Endothelial cell (in vitro differentiated cells): ENCODE measurements around the gene TTLL9. TPM values are rescaled to one million over a fixed set of nuclear protein-coding genes. Genes with fewer than 3 reads are reported as not detected.

ENCODE experiments used
- DNase-seq: peaks from one replicate; pipeline ENCODE4 v3.0.0; 2021; ENCODE audit warnings: low spot score
- H3K27ac Mint-ChIP-seq: one replicate; pipeline ENCODE4 v1.8.0; 2021; ENCODE audit warnings: mixed read lengths, inconsistent platforms; ENCODE audit not compliant: unreplicated experiment
- H3K27me3 Mint-ChIP-seq: one replicate; pipeline ENCODE4 v1.8.0; 2021; ENCODE audit warnings: mild to moderate bottlenecking, moderate library complexity, mixed read lengths, inconsistent platforms; ENCODE audit not compliant: unreplicated experiment
- H3K36me3 Mint-ChIP-seq: one replicate; pipeline ENCODE4 v1.8.0; 2021; ENCODE audit warnings: mild to moderate bottlenecking, low read depth, mixed read lengths, inconsistent platforms; ENCODE audit not compliant: unreplicated experiment
- H3K4me1 Mint-ChIP-seq: one replicate; pipeline ENCODE4 v1.8.0; 2021; ENCODE audit warnings: mild to moderate bottlenecking, mixed read lengths, inconsistent platforms; ENCODE audit not compliant: unreplicated experiment
- H3K4me3 Mint-ChIP-seq: one replicate; pipeline ENCODE4 v1.8.0; 2021; ENCODE audit warnings: mild to moderate bottlenecking, mixed read lengths, inconsistent platforms; ENCODE audit not compliant: unreplicated experiment
- H3K9me3 Mint-ChIP-seq: one replicate; pipeline ENCODE4 v1.8.0; 2021; ENCODE audit warnings: mixed read lengths, inconsistent platforms; ENCODE audit not compliant: unreplicated experiment
- total RNA-seq: library from RNA; stranded (reverse); fragmentation: NEBNext Ultra II Directional; extraction: Animal tissue kit (Norgen Biotek cat#: 25700); gene quantifications from one replicate; pipeline ENCODE4 v1.2.1, GENCODE V29; 2021; ENCODE audit not compliant: unreplicated experiment
- TF ChIP-seq, protein P1 (sequence below): fragments of 200-600 bp; sonication (generic); IDR thresholded peaks from one replicate; pipeline ENCODE4 v1.5.0; 2021; ENCODE audit warnings: antibody characterized with exemption; ENCODE audit not compliant: unreplicated experiment

Gene TTLL9
- total RNA-seq, 1 donor from 2014 or later: 0.46 TPM

DNA sequence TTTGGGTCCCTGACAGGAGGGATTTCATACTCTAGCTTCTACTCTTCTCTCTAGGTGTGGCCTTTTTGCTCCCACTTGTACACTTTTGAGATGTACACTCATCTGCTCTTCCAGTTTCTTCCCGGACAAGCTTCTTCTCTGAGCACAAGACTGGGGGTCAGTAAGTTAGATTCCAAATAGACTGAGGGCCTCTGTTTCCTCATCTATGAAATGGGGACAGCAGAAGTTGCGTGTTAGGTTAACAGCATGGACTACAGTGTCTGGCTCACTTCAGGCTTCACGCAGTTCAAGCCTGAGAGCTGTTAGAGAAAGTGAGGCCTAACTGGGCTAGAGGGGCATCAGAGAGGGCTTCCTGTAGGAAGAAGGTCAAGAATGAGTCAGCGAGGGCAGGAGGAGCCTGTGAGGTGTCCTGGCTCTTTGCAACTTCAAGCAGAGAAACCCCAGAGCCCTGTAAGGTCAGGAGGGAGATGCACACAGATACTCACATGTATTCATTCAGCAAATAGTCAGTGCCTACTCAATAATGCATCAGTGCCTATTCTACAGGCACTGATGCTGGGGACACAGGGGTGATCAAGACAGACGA is 118.1 kb downstream of the TTLL9 start:
- H3K27me3 Mint-ChIP-seq: peaks cover 6% of the 10 kb centered on the region
- H3K9me3 Mint-ChIP-seq: no peaks in the 10 kb centered on the region
- no peak for DNase-seq
- H3K27ac Mint-ChIP-seq: no peak overlapping the region
- peaks cover 14% of the 10 kb centered on the region for H3K4me1 Mint-ChIP-seq
- TF ChIP-seq, protein P1, sequence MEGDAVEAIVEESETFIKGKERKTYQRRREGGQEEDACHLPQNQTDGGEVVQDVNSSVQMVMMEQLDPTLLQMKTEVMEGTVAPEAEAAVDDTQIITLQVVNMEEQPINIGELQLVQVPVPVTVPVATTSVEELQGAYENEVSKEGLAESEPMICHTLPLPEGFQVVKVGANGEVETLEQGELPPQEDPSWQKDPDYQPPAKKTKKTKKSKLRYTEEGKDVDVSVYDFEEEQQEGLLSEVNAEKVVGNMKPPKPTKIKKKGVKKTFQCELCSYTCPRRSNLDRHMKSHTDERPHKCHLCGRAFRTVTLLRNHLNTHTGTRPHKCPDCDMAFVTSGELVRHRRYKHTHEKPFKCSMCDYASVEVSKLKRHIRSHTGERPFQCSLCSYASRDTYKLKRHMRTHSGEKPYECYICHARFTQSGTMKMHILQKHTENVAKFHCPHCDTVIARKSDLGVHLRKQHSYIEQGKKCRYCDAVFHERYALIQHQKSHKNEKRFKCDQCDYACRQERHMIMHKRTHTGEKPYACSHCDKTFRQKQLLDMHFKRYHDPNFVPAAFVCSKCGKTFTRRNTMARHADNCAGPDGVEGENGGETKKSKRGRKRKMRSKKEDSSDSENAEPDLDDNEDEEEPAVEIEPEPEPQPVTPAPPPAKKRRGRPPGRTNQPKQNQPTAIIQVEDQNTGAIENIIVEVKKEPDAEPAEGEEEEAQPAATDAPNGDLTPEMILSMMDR: no peak
- H3K36me3 Mint-ChIP-seq: no peaks in the 10 kb centered on the region
- no peak overlapping the region for H3K4me3 Mint-ChIP-seq

DNA sequence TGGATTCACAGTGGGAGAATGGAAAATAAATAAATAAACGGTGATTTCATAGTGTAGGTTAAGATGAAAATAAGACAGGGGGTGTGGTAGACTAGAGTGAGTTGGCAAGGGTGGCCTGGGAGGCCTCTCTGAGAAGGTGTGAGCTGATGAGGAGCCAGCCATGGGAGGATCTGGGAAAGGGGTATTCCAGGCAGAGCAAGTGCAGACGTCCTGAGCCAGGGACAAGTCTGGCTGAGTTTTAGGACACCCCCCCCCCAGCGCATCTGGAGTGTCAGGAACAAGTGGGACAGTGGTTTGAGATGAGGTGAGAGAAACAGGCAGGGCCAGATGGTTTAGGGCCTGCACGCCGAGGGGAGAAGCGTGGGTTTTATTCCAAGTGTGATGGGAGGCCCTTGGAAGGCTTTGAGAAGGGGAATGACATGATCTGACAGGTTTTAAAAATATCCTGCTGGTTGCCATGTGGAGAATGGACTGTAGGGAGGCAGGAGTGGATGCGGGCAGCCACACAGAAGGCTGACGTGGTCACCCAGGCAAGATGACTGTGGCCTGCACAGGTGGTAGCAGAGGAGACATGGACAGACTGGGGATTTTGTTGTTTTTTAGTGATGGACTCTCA is 118.7 kb downstream of the TTLL9 start:
- Mint-ChIP-seq H3K27me3 (peaks cover 7% of the 10 kb centered on the region), H3K4me3 (no peak overlapping the region), H3K4me1 (peaks cover 20% of the 10 kb centered on the region), H3K9me3 (no peaks in the 10 kb centered on the region), H3K36me3 (no peaks in the 10 kb centered on the region), H3K27ac (no peak overlapping the region)
- DNase-seq: no peak
- TF ChIP-seq, protein P1: no peak

DNA sequence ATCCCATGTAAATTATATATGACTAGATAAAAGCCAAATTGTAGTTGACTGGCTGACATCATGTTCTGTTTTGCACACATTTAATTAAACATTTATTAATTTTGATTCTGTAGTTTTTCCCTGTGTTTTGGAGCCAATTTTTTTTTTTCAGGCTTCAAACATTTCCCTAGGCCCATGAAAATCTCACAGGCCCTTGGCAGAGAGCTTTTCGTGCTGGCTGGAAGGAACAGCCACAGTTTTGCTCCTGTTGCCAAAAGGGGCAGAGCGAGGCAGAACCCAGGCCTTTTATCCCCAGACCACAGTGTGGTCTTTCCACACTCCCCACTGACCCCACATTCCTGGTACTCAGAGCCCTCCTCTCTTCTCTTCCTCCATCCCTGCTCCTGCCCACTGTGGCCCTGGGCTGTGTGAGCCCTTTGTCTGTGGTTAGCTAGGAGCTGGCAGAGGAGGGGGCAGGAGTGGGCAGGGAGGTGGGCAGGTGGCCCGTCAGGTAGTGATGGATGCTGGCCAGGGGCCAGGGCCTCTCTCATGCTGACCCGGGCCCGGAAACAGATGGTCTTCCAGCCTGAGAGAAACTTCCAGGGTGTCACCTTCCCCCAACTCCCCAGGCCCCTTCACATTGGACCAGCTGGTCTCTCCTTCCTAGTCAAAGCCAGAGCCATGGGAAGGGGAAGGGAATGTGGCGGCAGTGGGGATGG is 120.4 kb downstream of the TTLL9 start:
- Mint-ChIP-seq H3K4me3 (no peak overlapping the region), H3K36me3 (no peaks in the 10 kb centered on the region), H3K27me3 (peaks cover 6% of the 10 kb centered on the region), H3K4me1 (peaks cover 20% of the 10 kb centered on the region), H3K9me3 (no peaks in the 10 kb centered on the region), H3K27ac (no peak overlapping the region)
- TF ChIP-seq, protein P1: no peak
- no peak for DNase-seq

DNA sequence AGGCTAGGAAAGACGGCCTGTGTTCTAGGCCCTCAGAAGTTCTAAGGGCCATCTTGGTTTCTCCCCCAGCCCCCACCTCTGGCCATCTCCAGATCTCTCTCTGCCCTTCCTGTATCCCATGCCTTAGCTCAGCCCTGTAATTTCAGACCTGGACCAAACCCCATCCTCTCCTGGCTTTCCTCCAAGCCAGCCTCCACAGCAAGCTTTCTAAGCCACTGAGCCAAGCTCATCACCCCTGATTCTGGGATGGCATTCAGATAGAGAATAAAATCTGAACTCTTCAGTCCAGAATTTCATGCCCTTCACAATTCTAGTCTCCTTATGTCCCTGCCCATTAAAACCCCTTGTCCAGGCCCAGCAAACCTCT is 120.9 kb downstream of the TTLL9 start:
- TF ChIP-seq, protein P1: no peak
- Mint-ChIP-seq H3K4me3 (no peak overlapping the region), H3K9me3 (no peaks in the 10 kb centered on the region), H3K27ac (no peak overlapping the region), H3K27me3 (peaks cover 6% of the 10 kb centered on the region), H3K36me3 (no peaks in the 10 kb centered on the region), H3K4me1 (peaks cover 20% of the 10 kb centered on the region)
- no peak for DNase-seq

DNA sequence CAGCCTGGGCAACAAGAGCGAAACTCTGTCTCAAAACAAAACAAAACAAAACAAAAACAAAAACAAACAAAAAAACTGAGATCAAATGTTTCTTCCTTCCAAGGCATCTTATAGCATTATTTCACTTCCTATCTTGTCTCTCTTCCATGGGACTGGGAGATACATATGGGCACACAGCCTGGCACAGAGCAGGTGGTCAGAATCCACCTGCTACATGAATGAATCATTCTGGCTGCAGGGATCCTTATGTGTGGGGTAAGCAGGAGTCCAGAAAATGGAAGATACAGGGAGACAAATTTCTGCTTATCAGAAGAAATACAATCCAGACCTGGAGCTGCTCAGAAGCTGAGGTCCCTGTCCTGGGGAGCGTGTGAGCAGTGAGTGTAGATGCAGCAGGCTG is 121.7 kb downstream of the TTLL9 start:
- H3K36me3 Mint-ChIP-seq: no peaks in the 10 kb centered on the region
- H3K4me1 Mint-ChIP-seq: peaks cover 20% of the 10 kb centered on the region
- DNase-seq: no peak
- H3K27me3 Mint-ChIP-seq: peaks cover 9% of the 10 kb centered on the region
- no peak overlapping the region for H3K27ac Mint-ChIP-seq
- no peak overlapping the region for H3K4me3 Mint-ChIP-seq
- TF ChIP-seq, protein P1: no peak
- H3K9me3 Mint-ChIP-seq: no peaks in the 10 kb centered on the region
